ENCODE results near the gene CYP2U1. TPM values are rescaled to one million over a fixed set of nuclear protein-coding genes. Genes with fewer than 3 reads are reported as not detected.

CYP2U1 gene
- total RNA-seq, 1 donor from 2014 or later, result 9.4 TPM

GRCh38 chr4:107996949-107997788, 65.8 kb downstream of the CYP2U1 start:
- H3K36me3 ChIP-seq, result no peaks in the 10 kb centered on the region
- H3K27ac ChIP-seq (replicated peaks), result peak overlapping the region; percentile 90
- H3K4me1 ChIP-seq, result peaks cover 97% of the 10 kb centered on the region
- intact Hi-C loops (cut with micrococcal nuclease), result no loop called here
- H3K4me3 ChIP-seq, result peak overlapping the region; percentile 7
- no peaks in the 10 kb centered on the region for H3K27me3 ChIP-seq (ENCODE audit: low read depth)
- no peak for TF ChIP-seq CTCF (IDR thresholded peaks at IDR 0.05; ENCODE audit: borderline replicate concordance)
- no peaks in the 10 kb centered on the region for H3K9me3 ChIP-seq (replicated peaks)
- DNase-seq, result no peak

GRCh38 chr4:107997794-107998193, 66.4 kb downstream of the CYP2U1 start:
- no peaks in the 10 kb centered on the region for H3K36me3 ChIP-seq
- H3K27ac ChIP-seq (replicated peaks), result peak overlapping the region; percentile 90
- no peaks in the 10 kb centered on the region for H3K27me3 ChIP-seq (ENCODE audit: low read depth)
- intact Hi-C loops (cut with micrococcal nuclease), result no loop called here
- H3K9me3 ChIP-seq (replicated peaks), result no peaks in the 10 kb centered on the region
- peaks cover 93% of the 10 kb centered on the region for H3K4me1 ChIP-seq
- H3K4me3 ChIP-seq, result no peak overlapping the region
- no peak for TF ChIP-seq CTCF (IDR thresholded peaks at IDR 0.05; ENCODE audit: borderline replicate concordance)
- DNase-seq, result no peak

- no peak for DNase-seq
- intact Hi-C loops (cut with micrococcal nuclease), result no loop called here
- no peak for TF ChIP-seq CTCF (IDR thresholded peaks at IDR 0.05; ENCODE audit: borderline replicate concordance)
- peaks cover 93% of the 10 kb centered on the region for H3K4me1 ChIP-seq
- H3K9me3 ChIP-seq (replicated peaks), result no peaks in the 10 kb centered on the region
- no peaks in the 10 kb centered on the region for H3K27me3 ChIP-seq (ENCODE audit: low read depth)
- no peak overlapping the region for H3K4me3 ChIP-seq
- H3K27ac ChIP-seq (replicated peaks), result peak overlapping the region; percentile 90
- H3K36me3 ChIP-seq, result no peaks in the 10 kb centered on the region
Measured at GRCh38 chr4:107999932-108000539, 68.7 kb downstream of the CYP2U1 start.

- TF ChIP-seq CTCF (IDR thresholded peaks at IDR 0.05; ENCODE audit: borderline replicate concordance), result no peak
- no peaks in the 10 kb centered on the region for H3K36me3 ChIP-seq
- H3K4me3 ChIP-seq, result no peak overlapping the region
- no peaks in the 10 kb centered on the region for H3K27me3 ChIP-seq (ENCODE audit: low read depth)
- no peak for DNase-seq
- intact Hi-C loops (cut with micrococcal nuclease), result no loop called here
- peak overlapping the region; percentile 90 for H3K27ac ChIP-seq (replicated peaks)
- no peaks in the 10 kb centered on the region for H3K9me3 ChIP-seq (replicated peaks)
- H3K4me1 ChIP-seq, result peaks cover 93% of the 10 kb centered on the region
Measured at GRCh38 chr4:108001540-108002135, 70.3 kb downstream of the CYP2U1 start.

Other genes starting within 250 kb of the CYP2U1 start
- 10.0 TPM for gene PAPSS1, start 211.3 kb upstream of the CYP2U1 start, total RNA-seq
- gene SGMS2, start 106.6 kb upstream of the CYP2U1 start, total RNA-seq, result 21.4 TPM
- gene HADH, start 58.3 kb downstream of the CYP2U1 start, total RNA-seq, result 238 TPM
- gene LEF1, start 237.4 kb downstream of the CYP2U1 start, total RNA-seq, result 0.41 TPM

All from left ventricle myocardium inferior (tissue), 1 donor.